Neural cell (in vitro differentiated cells): ENCODE measurements around the gene APMAP. TPM values are rescaled to one million over a fixed set of nuclear protein-coding genes. Genes with fewer than 3 reads are reported as not detected.
"Not testable (repeated sequence)": the region's sequence is repeated elsewhere in the genome, so short reads cannot be mapped to it uniquely, and the experiment has no call there.

ENCODE experiments used
- H2AFZ ChIP-seq: fragments of 200-600, 300-800 bp; sonication (generic), shearing (Covaris generic); 2 replicates; pipeline ENCODE4 v1.6.0; 2014; ENCODE audit warnings: low read depth, mild to moderate bottlenecking, antibody characterized with exemption, low read length, moderate library complexity
- H3F3A ChIP-seq: fragments of 200-600 bp; shearing (Covaris generic); 2 replicates; pipeline ENCODE4 v1.6.1; 2016; ENCODE audit warnings: mild to moderate bottlenecking, moderate library complexity, mixed read lengths, antibody characterized with exemption, low read length; ENCODE audit not compliant: insufficient read depth, poor library complexity, severe bottlenecking
- H3K27ac ChIP-seq: fragments of 200-600, 300-800 bp; sonication (generic), shearing (Covaris generic); 2 replicates; pipeline ENCODE4 v1.5.1; 2014; ENCODE audit warnings: mild to moderate bottlenecking, low read length, moderate library complexity
- H3K27me3 ChIP-seq: fragments of 300-800, 200-600 bp; sonication (generic), shearing (Covaris generic); 2 replicates; pipeline ENCODE4 v1.6.0; 2014; ENCODE audit warnings: mild to moderate bottlenecking, low read depth, low read length, moderate library complexity; ENCODE audit not compliant: insufficient read depth
- H3K36me3 ChIP-seq: fragments of 300-800, 200-600 bp; sonication (generic), shearing (Covaris generic); 2 replicates; pipeline ENCODE4 v1.5.1; 2014; ENCODE audit warnings: mild to moderate bottlenecking, antibody characterized with exemption, low read length, moderate library complexity; ENCODE audit not compliant: insufficient read depth
- H3K4me2 ChIP-seq: fragments of 300-800, 200-600 bp; sonication (generic), shearing (Covaris generic); 2 replicates; pipeline ENCODE4 v1.6.0; 2014; ENCODE audit warnings: mild to moderate bottlenecking, low read length
- H3K4me3 ChIP-seq: fragments of 300-800, 200-600 bp; sonication (generic), shearing (Covaris generic); 2 replicates; pipeline ENCODE4 v1.5.1; 2014; ENCODE audit warnings: mild to moderate bottlenecking, low read length, moderate library complexity
- H3K79me2 ChIP-seq: fragments of 200-600 bp; shearing (Covaris generic); replicated peaks from 2 replicates; pipeline ENCODE4 v1.6.0; 2014; ENCODE audit warnings: mild to moderate bottlenecking, low read length, moderate library complexity; ENCODE audit not compliant: insufficient read depth
- H3K9ac ChIP-seq: fragments of 300-800, 200-600 bp; sonication (generic), shearing (Covaris generic); 2 replicates; pipeline ENCODE4 v1.6.1; 2016; ENCODE audit warnings: mild to moderate bottlenecking, low read length, mixed read lengths
- H3K9me2 ChIP-seq: fragments of 200-600 bp; shearing (Covaris generic); 2 replicates; pipeline ENCODE4 v1.6.1; 2016; ENCODE audit warnings: mild to moderate bottlenecking, low read length, mixed read lengths; ENCODE audit not compliant: insufficient read depth
- H3K9me3 ChIP-seq: fragments of 200-600, 300-800 bp; sonication (generic), shearing (Covaris generic); 2 replicates; pipeline ENCODE4 v1.6.1; 2016; ENCODE audit warnings: mild to moderate bottlenecking, mixed run types, low read length, moderate library complexity, mixed read lengths
- H4K20me1 ChIP-seq: fragments of 200-600 bp; shearing (Covaris generic); 2 replicates; pipeline ENCODE4 v1.6.1; 2016; ENCODE audit warnings: mild to moderate bottlenecking, mixed run types; ENCODE audit not compliant: insufficient read depth
- EP300 ChIP-seq: fragments of 450-650 bp; conservative IDR thresholded peaks from 2 replicates; pipeline ENCODE4 v1.6.1; 2014; ENCODE audit warnings: antibody characterized with exemption, mild to moderate bottlenecking, moderate library complexity; ENCODE audit not compliant: poor library complexity, severe bottlenecking
- EZH2 ChIP-seq: fragments of 200-600, 300-800 bp; shearing (Covaris generic), sonication (generic); IDR thresholded peaks from 2 replicates; pipeline ENCODE4 v1.6.1; 2014; ENCODE audit warnings: antibody characterized with exemption, low read length, borderline replicate concordance, mild to moderate bottlenecking; ENCODE audit not compliant: insufficient read depth, poor library complexity, severe bottlenecking
- MXI1 ChIP-seq: fragments of 450-650 bp; conservative IDR thresholded peaks from 2 replicates; pipeline ENCODE4 v1.6.1; 2014; ENCODE audit warnings: antibody characterized with exemption, mild to moderate bottlenecking; ENCODE audit not compliant: poor library complexity, severe bottlenecking
- POLR2AphosphoS5 ChIP-seq: IDR thresholded peaks from 2 replicates; pipeline ENCODE4 v1.6.1; 2012
- RAD21 ChIP-seq: fragments of 450-650 bp; conservative IDR thresholded peaks from 2 replicates; pipeline ENCODE4 v1.6.1; 2014; ENCODE audit warnings: antibody characterized with exemption, mild to moderate bottlenecking, moderate library complexity
- REST ChIP-seq: IDR thresholded peaks from 2 replicates; pipeline ENCODE4 v1.6.1; 2012; ENCODE audit warnings: borderline replicate concordance
- SMC3 ChIP-seq: fragments of 450-650 bp; conservative IDR thresholded peaks from 2 replicates; pipeline ENCODE4 v1.6.1; 2014; ENCODE audit warnings: antibody characterized with exemption, mild to moderate bottlenecking, moderate library complexity; ENCODE audit not compliant: poor library complexity
- TAF1 ChIP-seq: IDR thresholded peaks from 2 replicates; pipeline ENCODE4 v1.6.1; 2012; ENCODE audit warnings: low read depth
- polyA plus RNA-seq: library from polyadenylated mRNA; depleted of rRNA; stranded (reverse); fragments of >200 nt; gene quantifications from 2 replicates; pipeline ENCODE4 v1.2.3, GENCODE V29; 2014
- TF ChIP-seq, protein P1 (sequence below): fragments of 450-650 bp; IDR thresholded peaks from 2 replicates; pipeline ENCODE4 v1.5.1; 2014; ENCODE audit warnings: antibody characterized with exemption, mild to moderate bottlenecking, moderate library complexity; ENCODE audit not compliant: poor library complexity, severe bottlenecking

The APMAP gene
- polyA plus RNA-seq, 1 donor from 2014 or later, result 140 TPM

GRCh38 chr20:24948939-24949679 is 43.4 kb downstream of the APMAP start, which contains the start of gene CST7:
TSS of gene CST7 (plus strand) at chr20:24949269. CDS start at chr20:24949506, 237 bp downstream.
- no peaks in the 10 kb centered on the region for H3K9me3 ChIP-seq
- H4K20me1 ChIP-seq, result no peaks in the 10 kb centered on the region
- H2AFZ ChIP-seq, result no peak within 1 kb of the TSS
- no peak within 1 kb of the TSS for H3K9ac ChIP-seq
- H3K36me3 ChIP-seq, result no peaks in the 10 kb centered on the region
- no peaks in the 10 kb centered on the region for H3K27me3 ChIP-seq
- H3K9me2 ChIP-seq, result no peaks in the 10 kb centered on the region
- TF ChIP-seq RAD21 (no peak), TAF1 (no peak), EP300 (no peak), REST (no peak), EZH2 (no peak), POLR2AphosphoS5 (no peak), SMC3 (no peak), MXI1 (no peak)
- TF ChIP-seq, protein P1, sequence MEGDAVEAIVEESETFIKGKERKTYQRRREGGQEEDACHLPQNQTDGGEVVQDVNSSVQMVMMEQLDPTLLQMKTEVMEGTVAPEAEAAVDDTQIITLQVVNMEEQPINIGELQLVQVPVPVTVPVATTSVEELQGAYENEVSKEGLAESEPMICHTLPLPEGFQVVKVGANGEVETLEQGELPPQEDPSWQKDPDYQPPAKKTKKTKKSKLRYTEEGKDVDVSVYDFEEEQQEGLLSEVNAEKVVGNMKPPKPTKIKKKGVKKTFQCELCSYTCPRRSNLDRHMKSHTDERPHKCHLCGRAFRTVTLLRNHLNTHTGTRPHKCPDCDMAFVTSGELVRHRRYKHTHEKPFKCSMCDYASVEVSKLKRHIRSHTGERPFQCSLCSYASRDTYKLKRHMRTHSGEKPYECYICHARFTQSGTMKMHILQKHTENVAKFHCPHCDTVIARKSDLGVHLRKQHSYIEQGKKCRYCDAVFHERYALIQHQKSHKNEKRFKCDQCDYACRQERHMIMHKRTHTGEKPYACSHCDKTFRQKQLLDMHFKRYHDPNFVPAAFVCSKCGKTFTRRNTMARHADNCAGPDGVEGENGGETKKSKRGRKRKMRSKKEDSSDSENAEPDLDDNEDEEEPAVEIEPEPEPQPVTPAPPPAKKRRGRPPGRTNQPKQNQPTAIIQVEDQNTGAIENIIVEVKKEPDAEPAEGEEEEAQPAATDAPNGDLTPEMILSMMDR, result no peak
- no peak within 1 kb of the TSS for H3K4me3 ChIP-seq
- no peaks in the 10 kb centered on the region for H3K79me2 ChIP-seq
- no peaks in the 10 kb centered on the region for H3F3A ChIP-seq
- no peak within 1 kb of the TSS for H3K4me2 ChIP-seq
- no peak within 1 kb of the TSS for H3K27ac ChIP-seq

DNA sequence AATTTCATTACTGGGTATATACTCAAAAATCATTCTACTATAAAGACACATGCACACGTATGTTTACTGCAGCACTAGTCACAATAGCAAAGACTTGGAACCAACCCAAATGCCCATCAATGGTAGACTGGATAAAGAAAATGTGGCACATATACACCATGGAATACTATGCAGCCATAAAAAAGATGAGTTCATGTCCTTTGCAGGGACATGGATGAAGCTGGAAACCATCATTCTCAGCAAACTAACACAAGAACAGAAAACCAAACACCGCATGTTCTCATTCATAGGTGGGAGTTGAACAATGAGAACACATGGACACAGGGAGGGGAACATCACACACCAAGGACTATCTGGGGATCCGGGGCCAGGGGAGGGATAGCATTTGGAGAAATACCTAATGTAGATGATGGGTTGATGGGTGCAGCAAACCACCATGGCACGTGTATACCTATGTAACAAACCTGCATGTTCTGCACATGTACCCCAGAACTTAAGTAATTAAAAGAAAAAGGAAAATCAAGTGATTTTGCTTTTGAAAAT is 44.1 kb downstream of the APMAP start:
- H3K27me3 ChIP-seq, H2AFZ ChIP-seq: not testable (repeated sequence)

DNA sequence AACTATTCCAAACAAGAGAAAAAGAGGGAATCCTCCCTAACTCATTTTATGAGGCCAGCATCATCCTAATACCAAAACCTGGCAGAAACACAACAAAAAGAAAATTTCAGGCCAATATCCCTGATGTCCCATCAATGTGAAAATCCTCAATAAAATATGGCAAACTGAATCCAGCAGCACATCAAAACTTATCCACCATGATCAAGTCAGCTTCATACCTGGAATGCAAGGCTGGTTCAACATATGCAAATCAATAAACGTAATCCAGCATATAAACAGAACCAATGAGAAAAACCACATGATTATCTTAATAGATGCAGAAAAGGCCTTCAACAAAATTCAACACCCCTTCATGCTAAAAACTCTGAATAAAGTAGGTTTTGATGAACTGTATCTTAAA is 46.2 kb downstream of the APMAP start:
- not testable (repeated sequence) for H3K27ac ChIP-seq, H3K9me2 ChIP-seq, H3K4me3 ChIP-seq, H3K79me2 ChIP-seq, H3K27me3 ChIP-seq, H3K9ac ChIP-seq, H3K4me2 ChIP-seq, H3K36me3 ChIP-seq, H3K9me3 ChIP-seq, H2AFZ ChIP-seq, H3F3A ChIP-seq, H4K20me1 ChIP-seq

More for the DNA sequence above, 44.1 kb downstream of the APMAP start:
- not testable (repeated sequence) for H4K20me1 ChIP-seq, H3K4me3 ChIP-seq, H3K27ac ChIP-seq, H3K4me2 ChIP-seq, H3K9ac ChIP-seq, H3K9me2 ChIP-seq, H3K9me3 ChIP-seq, H3F3A ChIP-seq, H3K36me3 ChIP-seq, H3K79me2 ChIP-seq
